ENCODE data around the gene TEAD4.

DNA sequence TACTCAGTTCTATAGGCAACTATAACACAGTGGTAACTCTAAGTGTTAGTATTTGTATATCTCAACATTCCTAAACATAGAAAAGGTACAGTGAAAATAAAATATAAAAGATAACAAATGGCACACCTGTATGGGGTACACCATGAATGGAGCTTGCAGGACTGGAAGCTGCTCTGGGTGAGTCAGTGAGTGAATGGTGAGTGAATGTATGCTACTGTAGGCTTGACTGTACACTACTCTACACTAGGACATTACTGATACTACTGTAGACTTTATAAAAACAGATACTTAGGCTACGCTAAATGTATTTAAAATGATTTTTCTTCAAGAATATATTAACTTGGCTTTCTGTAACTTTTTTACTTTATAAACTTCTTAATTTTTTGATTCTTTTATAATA lies 25.5 kb downstream of the TEAD4 start:
- no peak for TF ChIP-seq EZH2phosphoT487 (IDR thresholded peaks at IDR 0.05; ENCODE audit: low read depth)
- TF ChIP-seq, protein P1, sequence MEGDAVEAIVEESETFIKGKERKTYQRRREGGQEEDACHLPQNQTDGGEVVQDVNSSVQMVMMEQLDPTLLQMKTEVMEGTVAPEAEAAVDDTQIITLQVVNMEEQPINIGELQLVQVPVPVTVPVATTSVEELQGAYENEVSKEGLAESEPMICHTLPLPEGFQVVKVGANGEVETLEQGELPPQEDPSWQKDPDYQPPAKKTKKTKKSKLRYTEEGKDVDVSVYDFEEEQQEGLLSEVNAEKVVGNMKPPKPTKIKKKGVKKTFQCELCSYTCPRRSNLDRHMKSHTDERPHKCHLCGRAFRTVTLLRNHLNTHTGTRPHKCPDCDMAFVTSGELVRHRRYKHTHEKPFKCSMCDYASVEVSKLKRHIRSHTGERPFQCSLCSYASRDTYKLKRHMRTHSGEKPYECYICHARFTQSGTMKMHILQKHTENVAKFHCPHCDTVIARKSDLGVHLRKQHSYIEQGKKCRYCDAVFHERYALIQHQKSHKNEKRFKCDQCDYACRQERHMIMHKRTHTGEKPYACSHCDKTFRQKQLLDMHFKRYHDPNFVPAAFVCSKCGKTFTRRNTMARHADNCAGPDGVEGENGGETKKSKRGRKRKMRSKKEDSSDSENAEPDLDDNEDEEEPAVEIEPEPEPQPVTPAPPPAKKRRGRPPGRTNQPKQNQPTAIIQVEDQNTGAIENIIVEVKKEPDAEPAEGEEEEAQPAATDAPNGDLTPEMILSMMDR (IDR thresholded peaks at IDR 0.05; ENCODE audit: low read depth, low read length), result no peak
